Fibroblast of peridontal ligament (primary cell): ENCODE data around the gene CYP1B1.
"Not testable (repeated sequence)": the region's sequence is repeated elsewhere in the genome, so short reads cannot be mapped to it uniquely, and the experiment has no call there.

ENCODE experiments used
- DNase-seq: peaks from one replicate; pipeline ENCODE4 v3.0.0-alpha.2; 2010; ENCODE audit errors: extremely low read depth

The CYP1B1 gene

GRCh38 chr2:38075507-38076151 lies at the start of gene CYP1B1:
TSS of gene CYP1B1 (minus strand) at chr2:38076151. CDS start at chr2:38075388, 763 bp downstream.
- DNase-seq, result no peak

GRCh38 chr2:38125007-38125406 lies 49.1 kb upstream of the CYP1B1 start:
- no peak for DNase-seq

GRCh38 chr2:38123911-38124310 lies 48.0 kb upstream of the CYP1B1 start:
- DNase-seq, result no peak

GRCh38 chr2:38122344-38122743 lies 46.4 kb upstream of the CYP1B1 start:
- peak; percentile 94 for DNase-seq

- no peak for DNase-seq
These were observed 45.5 kb upstream of the CYP1B1 start for GRCh38 chr2:38121481-38121880.

GRCh38 chr2:38120829-38121228 lies 44.9 kb upstream of the CYP1B1 start:
- no peak for DNase-seq

- DNase-seq, result no peak
These were observed 44.3 kb upstream of the CYP1B1 start for GRCh38 chr2:38120264-38120592.

- DNase-seq, result peak; percentile 98
These were observed 40.8 kb upstream of the CYP1B1 start for GRCh38 chr2:38116762-38117161.

- DNase-seq, result peak; percentile 90
These were observed 39.5 kb upstream of the CYP1B1 start for GRCh38 chr2:38115216-38116032.

- peak; percentile 89 for DNase-seq
These were observed 38.2 kb upstream of the CYP1B1 start for GRCh38 chr2:38113981-38114708.

- DNase-seq, result no peak
These were observed 37.1 kb upstream of the CYP1B1 start for GRCh38 chr2:38113051-38113450.

GRCh38 chr2:38111350-38111749 lies 35.4 kb upstream of the CYP1B1 start:
- not testable (repeated sequence) for DNase-seq

GRCh38 chr2:38109732-38110181 lies 33.8 kb upstream of the CYP1B1 start:
- DNase-seq, result no peak

- DNase-seq, result no peak
These were observed 33.2 kb upstream of the CYP1B1 start for GRCh38 chr2:38108907-38109731.

GRCh38 chr2:38107738-38108410 lies 31.9 kb upstream of the CYP1B1 start:
- DNase-seq, result no peak

GRCh38 chr2:38106405-38107094 lies 30.6 kb upstream of the CYP1B1 start:
- DNase-seq, result peak; percentile 80

- no peak for DNase-seq
These were observed 30.0 kb upstream of the CYP1B1 start for GRCh38 chr2:38105922-38106321.

- DNase-seq, result no peak
These were observed 28.6 kb upstream of the CYP1B1 start for GRCh38 chr2:38104598-38104997.

- no peak for DNase-seq
These were observed 24.4 kb upstream of the CYP1B1 start for GRCh38 chr2:38100328-38100727.
